Hepatocyte (in vitro differentiated cells): ENCODE data around the gene ATMIN. TPM values are rescaled to one million over a fixed set of nuclear protein-coding genes. Genes with fewer than 3 reads are reported as not detected.

Source experiments
- DNase-seq: peaks from one replicate; pipeline ENCODE4 v3.0.0-alpha.2; 2016; ENCODE audit warnings: low spot score
- H2AFZ ChIP-seq: fragments of 200-600 bp; sonication (generic); 2 replicates; pipeline ENCODE4 v1.6.0; 2016; ENCODE audit warnings: antibody characterized with exemption, mild to moderate bottlenecking
- H3K27ac ChIP-seq: fragments of 200-600 bp; sonication (generic); 2 replicates; pipeline ENCODE4 v1.5.1; 2016; ENCODE audit warnings: mild to moderate bottlenecking
- H3K27me3 ChIP-seq: fragments of 200-600 bp; sonication (generic); 2 replicates; pipeline ENCODE4 v1.6.1; 2016
- H3K36me3 ChIP-seq: fragments of 200-600 bp; sonication (generic); replicated peaks from 2 replicates; pipeline ENCODE4 v1.5.1; 2016; ENCODE audit warnings: low read depth; ENCODE audit not compliant: insufficient read depth
- H3K4me1 ChIP-seq: fragments of 200-600 bp; sonication (generic); 2 replicates; pipeline ENCODE4 v1.5.1; 2016; ENCODE audit warnings: mild to moderate bottlenecking, moderate library complexity; ENCODE audit not compliant: insufficient read depth
- H3K4me2 ChIP-seq: fragments of 200-600 bp; sonication (generic); 2 replicates; pipeline ENCODE4 v1.6.0; 2016
- H3K4me3 ChIP-seq: fragments of 200-600 bp; sonication (generic); 2 replicates; pipeline ENCODE4 v1.5.1; 2016; ENCODE audit warnings: mild to moderate bottlenecking
- H3K79me2 ChIP-seq: fragments of 200-600 bp; sonication (generic); 2 replicates; pipeline ENCODE4 v1.6.0; 2017; ENCODE audit warnings: mild to moderate bottlenecking
- H3K9me2 ChIP-seq: fragments of 200-600 bp; sonication (generic); replicated peaks from 2 replicates; pipeline ENCODE4 v1.6.0; 2017; ENCODE audit warnings: mild to moderate bottlenecking; ENCODE audit not compliant: insufficient read depth
- H3K9me3 ChIP-seq: fragments of 200-600 bp; sonication (generic); 2 replicates; pipeline ENCODE4 v1.5.1; 2016; ENCODE audit warnings: low read depth, mild to moderate bottlenecking
- H4K20me1 ChIP-seq: fragments of 200-600 bp; sonication (generic); 2 replicates; pipeline ENCODE4 v1.6.0; 2016; ENCODE audit warnings: mild to moderate bottlenecking; ENCODE audit not compliant: insufficient read depth, poor library complexity, severe bottlenecking
- CTCF ChIP-seq: fragments of 200-600 bp; sonication (generic); IDR thresholded peaks from 2 replicates; pipeline ENCODE4 v1.5.1; 2016; ENCODE audit warnings: antibody characterized with exemption, mild to moderate bottlenecking; ENCODE audit not compliant: poor library complexity
- EZH2 ChIP-seq: fragments of 200-600 bp; sonication (generic); IDR thresholded peaks from 2 replicates; pipeline ENCODE4 v1.6.1; 2016; ENCODE audit warnings: antibody characterized with exemption, mild to moderate bottlenecking, borderline replicate concordance
- EZH2phosphoT487 ChIP-seq: fragments of 200-600 bp; sonication (generic); IDR thresholded peaks from one replicate; pipeline ENCODE4 v1.6.1; 2018; ENCODE audit warnings: antibody characterized with exemption, mild to moderate bottlenecking, low read depth, moderate library complexity; ENCODE audit not compliant: unreplicated experiment, severe bottlenecking
- WGBS: methylation state at CpG from one replicate; pipeline ENCODE4 v1.1.6; 2016; ENCODE audit warnings: low lambda C conversion rate; ENCODE audit errors: missing lambda C conversion rate; 5-methylcytosine and 5-hydroxymethylcytosine counted together
- polyA plus RNA-seq: library from polyadenylated mRNA; unstranded; fragments of >200 nt; fragmentation: Nextera tagmentation; extraction: Ambion mirVana; gene quantifications from 2 replicates; pipeline ENCODE4 v1.2.1, GENCODE V29; 2016
- total RNA-seq: library from RNA; depleted of rRNA; stranded (reverse); fragments of >200 nt; gene quantifications from 2 replicates; pipeline ENCODE4 v1.2.3, GENCODE V29; 2014

ATMIN gene
- total and polyA plus RNA-seq, 2 experiments from 2014 or later, result 30.7 to 58.4 TPM

GRCh38 chr16:81001330-81001729 is 34.3 kb upstream of the ATMIN start:
- no peaks in the 10 kb centered on the region for H3K36me3 ChIP-seq
- H3K9me3 ChIP-seq, result no peaks in the 10 kb centered on the region
- DNase-seq, result no peak
- peaks cover 3% of the 10 kb centered on the region for H4K20me1 ChIP-seq
- peak overlapping the region; percentile 7 for H3K4me2 ChIP-seq
- H3K4me3 ChIP-seq, result no peak overlapping the region
- H3K9me2 ChIP-seq, result no peaks in the 10 kb centered on the region
- H2AFZ ChIP-seq, result no peak overlapping the region
- peaks cover 3% of the 10 kb centered on the region for H3K4me1 ChIP-seq
- no peaks in the 10 kb centered on the region for H3K27me3 ChIP-seq
- no peak overlapping the region for H3K27ac ChIP-seq
- TF ChIP-seq EZH2 (no peak), CTCF (no peak), EZH2phosphoT487 (no peak)
- peaks cover 88% of the 10 kb centered on the region for H3K79me2 ChIP-seq
- WGBS, result 55% methylated on average over 5 of the region's 5 CpGs

- no peaks in the 10 kb centered on the region for H3K36me3 ChIP-seq
- peaks cover 3% of the 10 kb centered on the region for H4K20me1 ChIP-seq
- H3K4me2 ChIP-seq, result no peak overlapping the region
- no peaks in the 10 kb centered on the region for H3K27me3 ChIP-seq
- no peak for TF ChIP-seq CTCF
- no peak for TF ChIP-seq EZH2phosphoT487
- TF ChIP-seq EZH2, result no peak
- no peaks in the 10 kb centered on the region for H3K9me3 ChIP-seq
- no peak for DNase-seq
- H3K4me1 ChIP-seq, result peaks cover 3% of the 10 kb centered on the region
- H2AFZ ChIP-seq, result no peak overlapping the region
- H3K9me2 ChIP-seq, result no peaks in the 10 kb centered on the region
- H3K27ac ChIP-seq, result no peak overlapping the region
- 85% methylated on average over 4 of the region's 4 CpGs for WGBS
- H3K79me2 ChIP-seq, result peaks cover 80% of the 10 kb centered on the region
- no peak overlapping the region for H3K4me3 ChIP-seq
These were observed 32.6 kb upstream of the ATMIN start for GRCh38 chr16:81003064-81003463.

GRCh38 chr16:81003610-81004460 is 31.8 kb upstream of the ATMIN start:
- Histone ChIP-seq H3K27ac (no peak overlapping the region), H3K9me2 (no peaks in the 10 kb centered on the region), H3K36me3 (no peaks in the 10 kb centered on the region), H3K4me2 (peak overlapping the region; percentile 85), H3K4me3 (no peak overlapping the region), H3K4me1 (peaks cover 3% of the 10 kb centered on the region), H4K20me1 (peaks cover 3% of the 10 kb centered on the region), H2AFZ (no peak overlapping the region), H3K79me2 (peaks cover 80% of the 10 kb centered on the region), H3K9me3 (no peaks in the 10 kb centered on the region), H3K27me3 (no peaks in the 10 kb centered on the region)
- no peak for TF ChIP-seq EZH2
- TF ChIP-seq CTCF, result no peak
- TF ChIP-seq EZH2phosphoT487, result no peak
- WGBS, result 82% methylated on average over 11 of the region's 11 CpGs
- no peak for DNase-seq
